ENCODE measurements around the gene COL3A1.

The COL3A1 gene

GRCh38 chr2:188970211-188970610 is 4.0 kb upstream of the COL3A1 start:
- Histone ChIP-seq H3K4me3 (replicated peaks; ENCODE audit: insufficient read depth, low read length) (no peak overlapping the region), H3K27me3 (ENCODE audit: insufficient read depth, poor library complexity, severe bottlenecking) (no peaks in the 10 kb centered on the region), H3K27ac (replicated peaks) (no peak overlapping the region)
- TF ChIP-seq REST (IDR thresholded peaks at IDR 0.05; ENCODE audit: insufficient replicate concordance, low read depth): no peak
- TF ChIP-seq SPI1 (IDR thresholded peaks at IDR 0.05; ENCODE audit: borderline replicate concordance, low read depth): no peak
- no peak for TF ChIP-seq POLR2AphosphoS5 (IDR thresholded peaks at IDR 0.05; ENCODE audit: low read depth)
- DNase-seq (ENCODE audit: low read depth in 1 of 2, low spot score in 1 of 2): no peak

- no peak for DNase-seq (ENCODE audit: low read depth in 1 of 2, low spot score in 1 of 2)
- no peaks in the 10 kb centered on the region for H3K27me3 ChIP-seq (ENCODE audit: insufficient read depth, poor library complexity, severe bottlenecking)
- no peak for TF ChIP-seq REST (IDR thresholded peaks at IDR 0.05; ENCODE audit: insufficient replicate concordance, low read depth)
- no peak for TF ChIP-seq GABPA (IDR thresholded peaks at IDR 0.05; ENCODE audit: low read depth)
- TF ChIP-seq CTCF (IDR thresholded peaks at IDR 0.05; ENCODE audit: insufficient read depth, low read length): no peak
- TF ChIP-seq POLR2AphosphoS5 (IDR thresholded peaks at IDR 0.05; ENCODE audit: low read depth): no peak
- TF ChIP-seq SPI1 (IDR thresholded peaks at IDR 0.05; ENCODE audit: borderline replicate concordance, low read depth): no peak
- no peak overlapping the region for H3K27ac ChIP-seq (replicated peaks)
- H3K4me3 ChIP-seq (replicated peaks; ENCODE audit: insufficient read depth, low read length): no peak overlapping the region
These were observed 2.7 kb upstream of the COL3A1 start for GRCh38 chr2:188971432-188971861.

GRCh38 chr2:188973641-188974040 is 532 bp upstream of the COL3A1 start:
- DNase-seq (ENCODE audit: low read depth in 1 of 2, low spot score in 1 of 2): no peak
- no peak overlapping the region for H3K4me3 ChIP-seq (replicated peaks; ENCODE audit: insufficient read depth, low read length)
- TF ChIP-seq POLR2AphosphoS5 (IDR thresholded peaks at IDR 0.05; ENCODE audit: low read depth) (no peak), REST (IDR thresholded peaks at IDR 0.05; ENCODE audit: insufficient replicate concordance, low read depth) (no peak), CTCF (IDR thresholded peaks at IDR 0.05; ENCODE audit: insufficient read depth, low read length) (no peak), GABPA (IDR thresholded peaks at IDR 0.05; ENCODE audit: low read depth) (no peak), SPI1 (IDR thresholded peaks at IDR 0.05; ENCODE audit: borderline replicate concordance, low read depth) (no peak)
- H3K27me3 ChIP-seq (ENCODE audit: insufficient read depth, poor library complexity, severe bottlenecking): no peaks in the 10 kb centered on the region
- H3K27ac ChIP-seq (replicated peaks): no peak overlapping the region

Data from HL-60 (cell line).